Effector memory CD4-positive, alpha-beta T cell (primary cell): ENCODE data around the gene SMAD6.
A peak's percentile ranks its signal among the peaks of the same experiment; 100 is the strongest.

ENCODE experiments used
- DNase-seq, 3 donors: peaks; one replicate each; pipeline ENCODE4 v3.0.0-alpha.2; 2020
- H3K27ac ChIP-seq: 2 replicates; pipeline ENCODE4 v1.7.0; 2013; ENCODE audit warnings: mild to moderate bottlenecking, low read length, moderate library complexity; ENCODE audit not compliant: insufficient read depth, poor library complexity, severe bottlenecking
- H3K27me3 ChIP-seq: replicated peaks from 2 replicates; pipeline ENCODE4 v1.7.0; 2013; ENCODE audit warnings: mild to moderate bottlenecking, low read length; ENCODE audit not compliant: insufficient read depth, control insufficient read depth, poor library complexity, severe bottlenecking
- H3K36me3 ChIP-seq: 2 replicates; pipeline ENCODE4 v1.7.0; 2013; ENCODE audit warnings: mild to moderate bottlenecking, low read length, moderate library complexity; ENCODE audit not compliant: control insufficient read depth, insufficient read depth
- H3K4me1 ChIP-seq: 2 replicates; pipeline ENCODE4 v1.7.0; 2013; ENCODE audit warnings: low read length, mild to moderate bottlenecking; ENCODE audit not compliant: control insufficient read depth, insufficient read depth, poor library complexity, severe bottlenecking
- H3K4me3 ChIP-seq: 2 replicates; pipeline ENCODE4 v1.7.0; 2013; ENCODE audit warnings: low read length, low read depth, mild to moderate bottlenecking; ENCODE audit not compliant: insufficient read depth, poor library complexity, severe bottlenecking
- H3K9me3 ChIP-seq: 2 replicates; pipeline ENCODE4 v1.7.0; 2013; ENCODE audit warnings: mild to moderate bottlenecking, low read length, moderate library complexity; ENCODE audit not compliant: control insufficient read depth
- total RNA-seq, 3 donors: gene quantifications; one replicate each; lab custom pipeline; 2026; lab: John Stamatoyannopoulos, UW

Gene SMAD6
- 0 to 0.17 (median 0) reads per million in 3 donors for total RNA-seq

- no peaks in the 10 kb centered on the region for H3K9me3 ChIP-seq
- H3K4me3 ChIP-seq, result peak within 1 kb of the TSS; percentile 74
- peaks cover 19% of the 10 kb centered on the region for H3K27me3 ChIP-seq
- no peak within 1 kb of the TSS for H3K27ac ChIP-seq
- peaks cover 25% of the 10 kb centered on the region for H3K4me1 ChIP-seq
- DNase-seq, result peak; percentile 39 to 58 (median 44)
- no peaks in the 10 kb centered on the region for H3K36me3 ChIP-seq
These were observed at the start of gene SMAD6 for GRCh38 chr15:66702035-66702786. Gene SMAD6 (plus strand): TSS chr15:66702236. CDS start chr15:66703259, 1,023 bp downstream.

GRCh38 chr15:66652806-66653205, 49.2 kb upstream of the SMAD6 start:
- DNase-seq, result no peak

GRCh38 chr15:66653398-66653797, 48.6 kb upstream of the SMAD6 start:
- H3K27ac ChIP-seq, result no peak overlapping the region
- H3K36me3 ChIP-seq, result no peaks in the 10 kb centered on the region
- H3K9me3 ChIP-seq, result no peaks in the 10 kb centered on the region
- DNase-seq, result no peak
- no peak overlapping the region for H3K4me3 ChIP-seq
- H3K4me1 ChIP-seq, result no peaks in the 10 kb centered on the region
- no peaks in the 10 kb centered on the region for H3K27me3 ChIP-seq

More at GRCh38 chr15:66652806-66653205, 49.2 kb upstream of the SMAD6 start:
- Histone ChIP-seq H3K27me3 (no peaks in the 10 kb centered on the region), H3K4me1 (no peaks in the 10 kb centered on the region), H3K4me3 (no peak overlapping the region), H3K9me3 (no peaks in the 10 kb centered on the region), H3K27ac (no peak overlapping the region), H3K36me3 (no peaks in the 10 kb centered on the region)

- Histone ChIP-seq H3K36me3 (no peaks in the 10 kb centered on the region), H3K4me3 (no peak overlapping the region), H3K27me3 (no peaks in the 10 kb centered on the region), H3K27ac (no peak overlapping the region), H3K9me3 (no peaks in the 10 kb centered on the region), H3K4me1 (no peaks in the 10 kb centered on the region)
- no peak for DNase-seq
These were observed 48.2 kb upstream of the SMAD6 start for GRCh38 chr15:66653852-66654251.

GRCh38 chr15:66654361-66654738, 47.7 kb upstream of the SMAD6 start:
- H3K4me1 ChIP-seq, result no peaks in the 10 kb centered on the region
- no peaks in the 10 kb centered on the region for H3K36me3 ChIP-seq
- no peaks in the 10 kb centered on the region for H3K27me3 ChIP-seq
- H3K4me3 ChIP-seq, result no peak overlapping the region
- H3K27ac ChIP-seq, result no peak overlapping the region
- H3K9me3 ChIP-seq, result no peaks in the 10 kb centered on the region
- no peak for DNase-seq

GRCh38 chr15:66654739-66655375, 47.2 kb upstream of the SMAD6 start:
- Histone ChIP-seq H3K4me1 (no peaks in the 10 kb centered on the region), H3K36me3 (no peaks in the 10 kb centered on the region), H3K9me3 (no peaks in the 10 kb centered on the region), H3K27ac (no peak overlapping the region), H3K27me3 (no peaks in the 10 kb centered on the region), H3K4me3 (peak overlapping the region; percentile 22)
- DNase-seq, result no peak

- Histone ChIP-seq H3K9me3 (no peaks in the 10 kb centered on the region), H3K36me3 (no peaks in the 10 kb centered on the region), H3K27me3 (no peaks in the 10 kb centered on the region), H3K4me1 (no peaks in the 10 kb centered on the region), H3K4me3 (no peak overlapping the region), H3K27ac (no peak overlapping the region)
- DNase-seq, result no peak
These were observed 46.5 kb upstream of the SMAD6 start for GRCh38 chr15:66655511-66655910.

GRCh38 chr15:66655997-66656396, 46.0 kb upstream of the SMAD6 start:
- Histone ChIP-seq H3K36me3 (no peaks in the 10 kb centered on the region), H3K9me3 (no peaks in the 10 kb centered on the region), H3K4me3 (no peak overlapping the region), H3K27me3 (no peaks in the 10 kb centered on the region), H3K4me1 (no peaks in the 10 kb centered on the region), H3K27ac (no peak overlapping the region)
- no peak for DNase-seq

GRCh38 chr15:66657185-66658020, 44.6 kb upstream of the SMAD6 start:
- Histone ChIP-seq H3K27me3 (no peaks in the 10 kb centered on the region), H3K36me3 (no peaks in the 10 kb centered on the region), H3K4me1 (no peaks in the 10 kb centered on the region), H3K9me3 (no peaks in the 10 kb centered on the region), H3K27ac (no peak overlapping the region), H3K4me3 (no peak overlapping the region)
- DNase-seq, result no peak
